Left kidney (tissue), 2 donors: ENCODE measurements around the gene FZD4. TPM values are rescaled to one million over a fixed set of nuclear protein-coding genes. Genes with fewer than 3 reads are reported as not detected.
"Not testable (repeated sequence)": the region's sequence is repeated elsewhere in the genome, so short reads cannot be mapped to it uniquely, and the experiment has no call there.

ENCODE experiments used
- DNase-seq: peaks from one replicate; pipeline ENCODE4 v3.0.0-alpha.2; 2013
- polyA plus RNA-seq: library from polyadenylated mRNA; unstranded; fragments of 120-200 nt; gene quantifications from one replicate; pipeline ENCODE4 v1.2.1, GENCODE V29; 2013; ENCODE audit not compliant: insufficient read length

FZD4 gene
- polyA plus RNA-seq, 1 donor: 91.3 TPM

DNA sequence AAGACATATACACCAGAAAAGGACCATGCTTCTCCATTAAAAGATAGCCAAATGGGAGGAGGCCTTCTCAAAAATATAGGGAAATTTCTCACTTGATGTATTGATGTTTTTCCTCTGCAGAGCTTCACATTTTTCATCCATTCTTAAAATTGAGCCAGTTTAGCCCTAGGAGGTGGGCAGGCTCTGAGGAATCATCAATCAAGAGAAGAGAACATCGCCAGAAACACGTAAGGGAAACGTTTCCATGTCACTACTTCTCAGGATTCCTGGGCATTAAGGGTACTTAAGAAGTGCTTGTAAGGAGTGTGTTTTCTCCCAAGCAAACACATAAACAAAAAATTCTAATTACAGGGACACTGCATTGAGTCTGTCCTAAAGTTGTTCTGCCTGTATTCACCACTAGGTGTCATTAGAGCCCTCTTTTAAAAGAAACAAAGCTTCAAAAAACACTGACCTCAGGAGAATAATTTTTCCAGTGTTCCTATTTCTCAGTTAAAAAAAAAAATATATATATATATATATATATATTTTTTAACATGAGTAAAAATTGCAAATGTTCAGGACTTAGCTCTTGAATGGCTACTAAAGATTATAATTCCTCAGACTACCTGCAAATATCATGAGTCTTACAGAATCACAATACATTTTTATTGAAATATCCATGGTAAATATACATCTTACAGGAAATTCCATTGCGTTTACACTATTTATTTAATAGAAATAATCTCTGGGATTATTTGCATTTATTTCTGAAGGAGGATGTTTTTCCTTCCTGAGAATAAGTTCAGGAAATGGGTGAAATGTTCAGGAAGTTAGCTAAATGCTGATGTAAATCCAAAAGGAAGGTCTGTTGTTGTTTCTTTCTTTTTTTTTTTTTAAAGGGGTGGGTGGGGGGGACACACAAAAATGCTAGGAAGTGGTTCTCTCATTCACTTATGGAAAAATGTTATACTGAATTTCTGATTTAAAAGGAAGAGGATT lies 16.0 kb downstream of the FZD4 start:
- DNase-seq: peak; percentile 85

DNA sequence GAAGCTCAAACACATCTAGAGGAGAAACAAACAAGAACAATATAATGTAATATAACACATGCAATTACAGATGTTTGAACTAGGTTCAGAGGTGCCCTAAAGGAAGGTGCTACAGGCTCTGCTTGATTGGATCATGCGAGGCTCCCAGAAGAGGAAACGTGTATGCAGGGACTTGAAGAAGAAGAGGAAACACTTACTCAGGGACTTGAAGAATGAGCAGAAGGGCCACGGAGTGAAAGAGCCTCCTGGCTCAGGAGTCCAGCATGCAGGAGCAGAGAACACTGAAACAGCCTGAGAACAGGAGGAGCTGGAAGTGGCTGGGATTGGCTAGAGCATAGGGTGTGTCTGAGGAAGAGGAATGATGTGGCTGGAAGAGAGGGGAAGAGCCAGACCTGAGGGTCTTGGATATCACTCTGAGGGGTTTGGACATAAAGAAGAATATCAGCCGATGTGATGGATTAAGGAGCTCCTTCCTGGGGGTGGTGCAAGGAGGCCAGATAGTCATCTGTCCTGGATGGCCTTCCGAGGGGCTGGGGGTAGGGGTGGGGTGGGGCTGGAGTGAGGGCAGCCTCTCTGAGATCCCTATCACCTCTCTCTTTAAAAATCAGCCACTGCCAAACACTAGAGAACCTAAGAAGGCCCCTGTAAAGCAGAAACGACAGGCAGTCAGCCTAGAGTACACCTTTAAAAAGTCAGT lies 16.8 kb downstream of the FZD4 start:
- DNase-seq: no peak

DNA sequence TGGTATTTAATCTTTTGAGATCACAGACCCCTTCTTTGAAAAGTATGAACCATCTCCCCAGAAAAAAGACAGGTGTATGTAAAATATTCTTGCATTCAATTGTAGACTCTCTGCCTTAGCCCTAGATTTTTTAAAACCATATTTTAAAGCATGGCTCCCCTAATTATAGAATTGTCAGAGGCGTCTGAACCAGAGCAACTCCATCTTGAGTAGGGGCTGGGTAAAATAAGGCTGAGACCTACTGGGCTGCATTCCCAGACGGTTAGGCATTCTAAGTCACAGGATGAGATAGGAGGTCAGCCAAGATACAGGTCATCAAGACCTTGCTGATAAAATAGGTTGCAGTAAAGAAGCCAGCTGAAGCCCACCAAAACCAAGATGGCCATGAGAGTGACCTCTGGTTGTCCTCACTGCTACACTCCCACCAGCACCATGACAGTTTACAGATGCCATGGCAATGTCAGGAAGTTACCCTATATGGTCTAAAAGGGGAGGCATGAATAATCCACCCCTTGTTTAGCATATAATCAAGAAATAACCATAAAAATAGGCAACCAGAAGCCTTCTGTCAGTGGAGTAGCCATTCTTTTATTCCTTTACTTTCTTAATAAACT lies 17.9 kb downstream of the FZD4 start:
- not testable (repeated sequence) for DNase-seq

DNA sequence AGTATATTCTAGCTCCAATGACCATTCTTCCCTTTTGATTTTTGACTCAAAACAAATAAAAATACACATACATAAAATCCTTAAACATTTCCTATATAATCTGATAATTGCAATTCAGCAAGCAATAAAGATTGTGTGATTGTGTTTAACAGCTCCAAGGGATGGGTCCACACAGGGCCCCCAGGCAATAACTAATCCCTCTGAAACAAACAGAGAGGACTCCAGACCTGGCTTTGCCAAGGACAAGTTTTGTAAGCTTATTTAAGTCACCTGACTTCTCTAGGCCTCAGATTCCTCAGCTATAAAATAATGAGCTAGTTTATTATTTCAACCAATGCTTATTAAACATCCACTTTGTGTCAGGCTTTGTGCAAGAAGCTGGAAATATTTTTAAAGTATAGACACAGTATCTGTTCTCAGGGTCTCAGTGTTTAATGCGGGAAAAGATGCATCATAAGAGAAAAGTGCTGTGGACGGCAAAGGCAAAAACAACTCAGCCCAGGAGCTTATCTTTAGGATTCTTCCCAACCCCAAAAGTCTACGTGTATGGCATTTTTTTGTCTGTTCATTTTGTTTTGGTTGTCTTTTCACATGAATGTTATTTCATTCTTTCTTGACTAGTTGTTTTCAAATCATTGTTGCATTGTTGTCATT lies 20.1 kb downstream of the FZD4 start:
- DNase-seq: no peak

DNA sequence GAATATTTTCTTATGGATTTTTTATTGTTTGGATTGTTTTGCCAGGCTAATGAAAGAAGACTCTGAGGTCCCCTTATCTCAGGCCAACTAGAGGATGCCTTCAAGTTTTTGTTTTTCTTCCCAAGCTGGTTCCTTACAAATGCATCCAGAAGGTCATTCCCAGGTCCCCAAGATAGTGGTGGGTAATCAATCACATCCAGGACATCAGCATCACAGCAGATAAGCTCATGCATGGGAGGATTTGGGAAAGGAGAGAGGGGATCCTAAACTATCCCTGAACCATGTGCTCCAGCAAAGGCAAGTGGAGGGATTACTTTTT lies 20.7 kb downstream of the FZD4 start:
- no peak for DNase-seq

DNA sequence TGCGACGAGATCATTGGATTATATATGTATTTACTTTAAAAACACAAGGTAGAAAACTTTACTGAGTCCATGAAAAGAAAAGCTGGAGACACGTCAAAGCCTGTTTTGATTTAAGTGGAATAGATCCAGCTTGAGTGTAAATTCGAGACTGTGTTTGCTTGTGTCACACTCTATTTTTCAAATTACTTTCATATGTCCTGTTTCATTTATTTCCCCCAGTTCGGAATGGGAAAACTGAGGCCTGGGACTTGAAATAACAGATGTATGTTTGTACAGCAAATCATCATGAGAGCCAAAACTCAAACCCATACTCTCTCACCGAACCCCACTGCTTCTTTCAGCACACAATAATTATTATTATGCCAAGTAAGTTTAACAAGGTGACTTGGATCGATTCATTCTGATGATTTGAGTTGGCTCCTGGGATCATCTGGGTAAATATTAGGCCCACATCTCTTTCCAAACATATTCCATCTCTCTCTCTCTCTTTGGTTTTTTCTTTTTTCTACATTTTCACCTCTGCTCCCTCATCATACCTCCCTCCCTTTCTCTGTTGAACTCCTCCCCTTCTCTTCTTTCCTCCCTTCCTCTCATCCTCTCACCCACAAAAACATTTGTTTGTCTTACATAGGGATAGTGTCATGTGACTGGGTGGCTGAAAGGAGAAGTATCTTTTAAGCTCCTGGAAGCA lies 21.2 kb downstream of the FZD4 start:
- no peak for DNase-seq

DNA sequence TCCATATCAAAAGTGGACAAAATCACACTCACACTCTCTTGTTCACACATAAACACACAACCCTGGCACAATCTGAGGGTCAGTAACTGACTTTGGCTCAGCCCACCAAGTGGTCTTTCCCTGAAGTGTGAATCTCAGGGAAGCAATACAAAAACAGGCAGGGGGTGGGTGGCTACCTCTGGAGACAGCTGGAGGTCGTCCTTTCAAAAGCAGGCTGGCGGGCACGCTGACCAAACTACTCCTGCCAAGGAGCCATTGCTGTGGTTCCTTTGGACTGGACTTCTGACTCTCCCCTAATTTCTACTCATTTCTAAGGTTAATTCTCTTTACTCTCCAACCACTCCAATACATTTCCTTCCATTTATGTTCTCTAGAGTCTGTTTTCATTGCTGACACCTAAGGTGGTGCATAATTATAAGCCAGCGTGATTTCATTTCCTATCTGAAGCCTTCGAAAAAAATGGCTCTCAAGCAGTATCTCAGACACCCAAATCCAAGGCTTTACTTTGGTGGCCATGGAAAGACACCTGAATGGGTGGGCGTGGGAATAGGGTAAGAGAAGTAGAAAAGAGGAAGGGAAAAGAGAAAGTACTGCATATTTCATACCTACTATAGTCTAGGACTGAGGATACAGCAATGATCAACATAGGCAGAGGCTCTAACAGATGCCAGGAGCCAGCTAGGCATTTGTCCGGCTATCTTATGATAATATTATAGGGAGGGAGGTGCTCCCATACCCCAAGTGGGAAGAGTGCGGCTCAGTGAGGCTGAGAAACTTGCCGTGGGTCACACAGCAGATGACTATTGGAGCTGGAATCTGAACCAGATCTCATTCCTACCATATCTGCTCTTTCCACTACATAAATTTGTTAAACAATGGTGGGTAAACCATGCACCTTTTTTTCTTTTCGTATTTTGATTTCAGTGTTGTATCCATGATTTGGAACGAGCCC lies 22.0 kb downstream of the FZD4 start:
- DNase-seq: no peak

DNA sequence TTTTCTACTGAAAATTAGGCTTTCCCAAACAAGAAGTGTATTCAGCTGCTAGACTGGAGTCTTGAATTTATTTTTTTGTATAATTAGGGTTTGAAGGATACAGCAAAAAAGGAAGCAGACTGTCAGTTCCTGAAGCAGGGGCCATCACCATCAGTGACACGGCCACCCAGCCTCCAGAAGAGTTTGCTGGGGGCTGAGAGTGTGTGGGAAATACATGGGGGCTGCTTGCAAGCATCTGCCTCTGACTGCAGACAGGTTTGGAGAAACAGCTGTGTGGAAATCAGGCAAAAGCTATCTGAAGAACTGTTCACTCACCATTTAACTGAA lies 23.0 kb downstream of the FZD4 start:
- no peak for DNase-seq

DNA sequence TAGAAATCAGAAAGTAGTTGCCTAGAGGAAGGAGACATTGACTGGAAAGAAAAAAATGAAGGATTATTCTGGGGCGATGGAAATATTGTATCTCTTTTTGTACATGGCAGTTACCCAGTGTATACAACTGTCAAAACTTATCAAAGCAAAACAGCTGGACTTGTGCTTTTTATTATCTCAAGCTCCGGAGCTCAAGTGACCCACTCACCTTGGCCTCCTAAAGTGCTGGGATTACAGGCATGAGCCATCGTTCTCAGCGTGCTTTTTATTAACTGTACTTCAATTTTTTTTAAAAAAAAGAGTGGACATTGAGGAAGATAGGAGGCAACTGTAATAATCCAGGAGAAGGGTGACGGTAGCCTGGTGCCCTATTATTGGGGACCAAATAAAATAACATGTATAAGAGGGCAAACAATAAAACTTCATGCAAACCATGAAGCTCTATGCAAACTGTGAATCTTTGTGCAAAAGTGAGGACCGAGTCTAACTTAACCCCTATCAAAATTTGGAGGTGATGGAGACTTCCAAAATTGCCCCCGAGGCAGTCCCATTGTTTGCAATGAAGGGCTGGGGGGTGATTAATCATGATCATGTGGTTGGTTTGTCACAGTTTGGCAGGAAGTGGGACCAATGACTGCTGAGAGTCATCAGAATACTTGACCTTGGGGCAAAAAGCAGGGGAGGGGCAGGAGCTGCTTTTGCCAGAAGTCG lies 23.5 kb downstream of the FZD4 start:
- DNase-seq: no peak

DNA sequence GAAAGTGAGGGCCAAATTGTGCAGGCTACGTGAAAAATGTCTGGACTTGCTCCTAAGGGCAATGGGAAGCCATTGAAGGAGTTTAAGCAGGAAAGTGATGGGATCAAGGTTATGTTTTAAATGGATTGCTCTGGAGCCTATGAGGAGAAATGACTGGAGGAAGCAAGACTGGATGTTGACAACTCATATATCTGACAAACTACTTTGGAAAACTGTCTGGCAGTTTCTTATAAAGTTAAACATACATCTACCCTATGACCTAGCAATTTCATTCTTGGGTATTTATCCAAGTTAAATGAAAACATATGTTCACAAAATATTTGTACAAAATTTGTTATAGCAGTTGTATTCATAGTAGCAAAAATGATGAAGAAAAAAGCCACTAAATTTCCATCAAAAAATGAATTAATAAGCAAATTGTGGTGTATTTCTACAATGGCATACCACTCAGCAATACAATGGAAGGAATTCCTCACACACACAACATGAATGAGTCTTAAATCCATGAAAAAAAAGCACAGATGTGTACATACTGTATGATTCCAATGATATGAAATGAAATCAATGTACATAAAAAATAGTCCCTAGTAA lies 24.1 kb downstream of the FZD4 start:
- no peak for DNase-seq

DNA sequence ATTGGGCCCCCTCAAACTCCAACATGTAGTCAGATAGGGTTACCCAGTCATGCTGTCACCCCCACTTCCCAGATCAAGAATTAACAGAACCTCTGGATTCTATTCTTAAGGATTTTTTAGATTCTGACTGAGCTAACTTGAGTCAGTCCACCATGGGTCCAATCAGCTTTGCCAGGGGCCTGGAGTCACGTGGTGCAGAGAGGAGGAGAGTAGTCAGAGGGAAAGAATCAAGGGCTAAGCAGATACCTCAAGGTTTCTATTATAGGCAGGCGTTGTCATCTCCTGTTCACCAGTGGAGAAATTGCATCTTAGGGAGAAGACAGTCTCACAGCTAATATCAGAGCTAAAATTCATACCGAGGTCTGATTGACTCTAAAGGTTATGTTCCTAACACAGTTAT lies 28.2 kb downstream of the FZD4 start:
- DNase-seq: no peak

DNA sequence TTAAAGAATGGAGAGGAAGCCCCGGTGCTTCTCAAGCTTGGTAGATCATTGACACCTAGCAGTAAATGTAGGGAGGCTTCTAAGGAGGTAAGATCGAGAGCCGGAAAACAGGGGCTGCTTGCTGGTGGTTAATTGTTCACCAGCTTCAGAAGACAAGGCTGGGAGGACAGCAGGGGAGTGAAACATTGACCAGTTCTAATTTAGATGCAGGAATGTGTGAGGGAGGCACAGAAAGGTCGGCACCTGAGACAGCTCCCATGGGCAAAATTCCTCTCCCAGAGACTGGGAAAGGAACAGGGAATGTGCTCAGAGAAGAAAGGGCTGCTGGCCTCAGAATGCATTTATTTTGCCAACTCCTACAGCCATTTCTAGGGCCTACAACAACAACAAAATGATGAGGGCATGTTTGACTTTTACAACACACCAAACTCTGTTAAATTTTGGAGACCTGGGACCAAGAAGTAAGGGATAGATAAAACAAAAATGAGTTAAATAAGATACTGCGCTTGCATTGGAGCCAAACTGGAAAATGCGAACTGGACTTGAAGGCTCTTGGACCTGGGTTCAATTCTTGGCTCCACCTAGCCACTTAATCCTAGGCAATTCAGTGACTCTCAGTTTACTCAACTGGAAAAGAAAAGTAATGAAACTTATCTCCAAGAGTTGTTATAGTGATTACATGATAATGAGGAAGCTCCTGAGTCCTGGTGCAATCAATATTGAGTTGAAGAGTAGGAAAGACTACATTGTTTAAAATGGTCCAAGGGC lies 31.0 kb downstream of the FZD4 start:
- no peak for DNase-seq

DNA sequence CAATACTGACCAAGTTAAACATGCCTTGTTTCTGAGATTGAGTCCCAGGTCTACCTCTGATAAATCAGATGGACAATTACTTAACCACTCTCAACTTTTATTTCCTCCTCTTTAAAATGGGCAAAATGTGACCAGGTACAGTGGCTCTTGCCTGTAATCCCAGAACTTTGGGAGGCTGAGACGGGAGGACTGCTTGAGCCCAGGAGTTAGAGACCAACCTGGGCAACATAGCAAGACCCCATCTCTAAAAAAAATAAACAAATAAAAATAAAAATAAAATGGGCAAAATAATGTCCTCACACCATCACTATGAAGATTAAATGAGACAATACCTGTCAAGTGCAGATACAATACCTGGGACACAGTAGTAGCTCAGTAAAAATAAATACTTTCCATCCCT lies 33.0 kb downstream of the FZD4 start:
- DNase-seq: no peak

DNA sequence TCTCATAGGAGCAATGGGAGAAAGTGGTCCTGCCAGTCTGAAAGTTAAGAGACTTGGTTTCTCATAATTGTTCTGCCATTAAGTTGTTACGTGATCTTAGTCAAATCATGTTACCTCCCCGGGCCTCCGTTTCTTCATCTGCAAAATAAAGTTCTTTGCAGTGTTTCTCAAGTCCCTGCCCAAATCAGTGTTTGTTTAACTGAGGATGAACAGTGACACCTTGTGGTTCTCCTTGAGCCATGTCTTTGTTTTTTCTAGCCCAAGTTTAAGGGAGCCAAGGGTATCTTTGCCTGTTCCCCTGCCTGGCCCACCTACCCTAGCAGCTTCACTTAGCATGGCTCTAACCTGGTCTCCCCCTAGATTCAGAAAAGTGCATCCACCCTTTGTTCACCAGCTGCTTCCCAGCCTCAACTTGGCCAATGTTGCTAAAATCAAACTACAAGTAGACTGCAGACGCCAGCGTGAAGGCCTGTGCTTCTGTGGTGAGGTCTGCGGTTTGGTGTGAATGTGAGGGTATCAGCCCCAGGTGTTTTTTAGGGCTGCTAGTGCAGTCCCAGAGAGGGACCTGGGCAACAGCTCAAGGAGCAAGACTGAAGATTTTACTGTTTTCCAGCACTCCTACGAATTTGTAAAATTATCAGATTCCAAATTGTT lies 35.5 kb downstream of the FZD4 start:
- no peak for DNase-seq

DNA sequence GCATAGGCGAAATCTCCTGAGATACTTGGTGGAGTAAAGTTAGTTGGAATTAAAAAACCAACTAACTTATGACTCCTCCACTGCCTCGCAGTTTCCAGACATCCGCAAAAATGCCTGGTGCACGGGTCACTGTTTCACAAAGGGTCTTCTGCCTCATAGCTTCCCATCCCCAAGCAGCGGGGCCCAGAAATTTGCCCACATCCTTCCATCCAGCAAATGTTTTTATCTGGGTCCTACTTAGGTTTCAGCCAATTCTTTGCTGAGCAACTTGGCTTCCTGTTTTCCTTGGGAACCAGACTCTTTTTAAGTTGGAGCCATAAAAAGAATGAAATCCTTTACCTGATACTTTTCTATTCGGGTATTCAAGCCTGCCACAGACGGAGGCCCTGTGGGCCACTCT lies 36.2 kb downstream of the FZD4 start:
- no peak for DNase-seq

DNA sequence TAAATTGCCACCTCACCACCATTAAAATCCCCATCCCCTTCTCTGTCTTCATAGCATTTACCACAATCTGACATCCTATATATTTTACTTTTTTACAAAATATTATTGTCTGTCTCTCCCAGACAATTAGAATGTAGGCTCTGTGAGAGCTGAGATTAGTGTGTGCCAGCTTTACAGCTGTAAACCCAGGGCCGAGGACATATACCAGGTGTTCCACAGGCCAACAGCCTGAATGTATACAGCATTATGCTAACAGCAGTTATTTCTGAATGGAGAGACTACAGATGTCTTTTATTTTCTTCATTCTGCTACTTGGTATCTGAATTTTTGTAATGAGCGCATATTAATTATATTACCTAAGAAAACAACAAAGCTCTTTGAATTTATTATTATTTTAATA lies 36.7 kb downstream of the FZD4 start:
- no peak for DNase-seq

DNA sequence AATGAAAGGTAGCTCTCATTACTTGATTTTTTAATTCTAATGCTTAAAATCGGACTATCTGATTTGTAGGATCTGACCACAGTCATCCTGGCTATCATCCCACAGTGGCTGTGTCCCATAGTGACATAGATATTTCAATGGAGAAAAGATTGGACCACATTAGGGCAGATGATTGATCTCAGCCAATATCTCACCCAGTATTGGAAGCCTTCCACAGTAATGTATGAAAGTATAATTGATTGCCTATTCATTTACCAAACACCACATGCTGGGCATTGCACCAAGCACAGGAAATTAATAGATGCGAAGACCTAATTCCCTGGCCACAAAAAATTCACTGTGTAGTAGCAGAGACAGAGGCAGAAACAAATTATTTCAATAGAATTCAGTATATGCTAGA lies 37.6 kb downstream of the FZD4 start:
- no peak for DNase-seq

DNA sequence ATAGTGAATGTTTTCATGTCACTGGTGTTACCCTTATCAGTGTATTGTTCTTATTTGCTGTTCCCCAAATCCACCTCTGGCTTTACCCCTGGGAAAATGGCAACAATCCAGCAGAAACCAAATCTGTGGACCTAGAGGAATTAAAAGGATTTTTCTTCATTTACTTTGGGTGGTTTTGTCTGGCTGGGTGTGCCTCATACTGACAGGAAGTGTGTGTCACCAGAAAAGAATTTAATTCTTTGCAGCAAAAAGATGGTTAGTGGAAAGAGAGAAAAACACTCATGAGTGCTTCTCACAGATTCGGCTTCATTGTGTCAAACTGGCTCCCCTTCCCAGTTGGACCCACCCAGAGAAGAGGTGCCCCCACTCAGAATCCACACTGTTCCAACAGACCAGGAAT lies 38.9 kb downstream of the FZD4 start:
- no peak for DNase-seq

DNA sequence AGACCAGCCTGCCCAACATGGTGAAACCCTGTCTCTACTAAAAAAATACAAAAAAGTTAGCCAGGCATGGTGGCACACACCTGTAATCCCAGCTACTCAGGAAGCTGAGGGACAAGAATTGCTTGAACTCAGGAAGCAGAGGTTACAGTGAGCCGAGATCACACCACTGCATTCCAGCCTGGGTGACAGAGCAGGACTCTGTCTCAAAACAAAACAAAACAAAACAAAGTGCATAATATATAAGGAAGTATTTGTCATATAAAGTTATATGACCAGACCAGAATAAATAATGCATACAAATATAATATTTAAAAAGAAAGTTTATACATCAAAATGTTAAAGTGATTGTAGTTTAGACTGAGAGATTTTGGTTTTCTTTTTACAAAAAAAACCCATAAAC lies 39.3 kb downstream of the FZD4 start:
- DNase-seq: not testable (repeated sequence)
